CD4-positive, alpha-beta T cell (primary cell): Measurements from ENCODE around the gene LENG1. TPM values are rescaled to one million over a fixed set of nuclear protein-coding genes. Genes with fewer than 3 reads are reported as not detected.

Experiments
- ATAC-seq: fragments of 200-7000 bp; cut with Tn5 transposase; one replicate; pipeline ENCODE4 v1.10.0; 2022; ENCODE audit warnings: mild to moderate bottlenecking; ENCODE audit not compliant: poor library complexity
- CTCF ChIA-PET: fragments of 350-600 bp; sonication (Branson Sonifier 250); formaldehyde crosslinking; loops from one replicate; lab custom pipeline; 2021; ENCODE audit warnings: antibody characterized with exemption, inconsistent platforms; lab: Charles Lee
- POLR2A ChIA-PET: fragments of 350-600 bp; sonication (Branson Sonifier 250); formaldehyde crosslinking; loops from one replicate; lab custom pipeline; 2021; ENCODE audit warnings: antibody characterized with exemption, inconsistent platforms; lab: Charles Lee
- DNase-seq, 14 experiments: peaks; one replicate each; pipeline ENCODE4 v3.0.0-alpha.2; 2013 to 2020; ENCODE audit warnings: mixed read lengths in 2 of 14
- H3K27ac ChIP-seq, 2 donors: one replicate each; pipeline versions ENCODE4 v1.5.1 to v1.7.0; 2013; ENCODE audit warnings: low read length in 2 of 2, low read depth in 1 of 2, mild to moderate bottlenecking in 1 of 2
- H3K27me3 ChIP-seq, 2 experiments: 1 replicate in 1 of 2; 2 replicates in 1 of 2; pipeline versions ENCODE4 v1.6.1 to v1.7.0; 2013; ENCODE audit warnings: low read length in 2 of 2, control low read depth in 1 of 2, mild to moderate bottlenecking in 1 of 2, moderate library complexity in 1 of 2; ENCODE audit not compliant: insufficient read depth in 2 of 2, control insufficient read depth in 1 of 2
- H3K36me3 ChIP-seq: one replicate; pipeline ENCODE4 v1.6.1; 2013; ENCODE audit warnings: low read length, control low read depth; ENCODE audit not compliant: insufficient read depth
- H3K4me1 ChIP-seq: one replicate; pipeline ENCODE4 v1.6.1; 2013; ENCODE audit warnings: low read length, control low read depth; ENCODE audit not compliant: insufficient read depth
- H3K4me3 ChIP-seq: one replicate; pipeline ENCODE4 v1.5.1; 2013; ENCODE audit warnings: mild to moderate bottlenecking, low read length, moderate library complexity
- H3K9me3 ChIP-seq, 2 experiments: 1 replicate in 1 of 2; 2 replicates in 1 of 2; pipeline versions ENCODE4 v1.6.1 to v1.7.0; 2013; ENCODE audit warnings: low read length in 2 of 2, mild to moderate bottlenecking in 2 of 2, control low read depth in 1 of 2, moderate library complexity in 1 of 2; ENCODE audit not compliant: control insufficient read depth in 1 of 2, insufficient read depth in 1 of 2
- H3K27ac Mint-ChIP-seq: one replicate; pipeline ENCODE4 v1.8.0; 2020; ENCODE audit warnings: mixed read lengths
- H3K27me3 Mint-ChIP-seq: one replicate; pipeline ENCODE4 v1.8.0; 2021; ENCODE audit warnings: mixed read lengths
- H3K36me3 Mint-ChIP-seq: one replicate; pipeline ENCODE4 v1.8.0; 2021; ENCODE audit warnings: low read depth, mixed read lengths
- H3K4me1 Mint-ChIP-seq: one replicate; pipeline ENCODE4 v1.8.0; 2021; ENCODE audit warnings: low read depth, mixed read lengths
- H3K4me3 Mint-ChIP-seq: one replicate; pipeline ENCODE4 v1.8.0; 2020; ENCODE audit warnings: mild to moderate bottlenecking, mixed read lengths
- H3K9me3 Mint-ChIP-seq: one replicate; pipeline ENCODE4 v1.8.0; 2020; ENCODE audit warnings: mixed read lengths
- intact Hi-C, 2 experiments: fragments of 100-400 bp; cut with DNase I in 1 of 2; cut with micrococcal nuclease in 1 of 2; formaldehyde crosslinking; loops; one replicate each; pipeline versions ENCODE4 v1.15.1 to v1.9.0; 2023 to 2025; cut with DNase I, micrococcal nuclease
- total RNA-seq, 174 experiments: library from RNA in 2 of 174; stranded (reverse) in 2 of 174; gene quantifications; one replicate each; pipeline ENCODE4 v1.2.3 and lab custom pipeline; 2021 to 2026
- TF ChIP-seq, protein P1 (sequence below): fragments of 200-600 bp; IDR thresholded peaks from one replicate; pipeline ENCODE4 v1.8.0; 2022; ENCODE audit warnings: antibody characterized with exemption, mild to moderate bottlenecking

LENG1 gene
- total RNA-seq, 2 experiments from 2014 or later = 14.4 to 16.0 TPM

DNA sequence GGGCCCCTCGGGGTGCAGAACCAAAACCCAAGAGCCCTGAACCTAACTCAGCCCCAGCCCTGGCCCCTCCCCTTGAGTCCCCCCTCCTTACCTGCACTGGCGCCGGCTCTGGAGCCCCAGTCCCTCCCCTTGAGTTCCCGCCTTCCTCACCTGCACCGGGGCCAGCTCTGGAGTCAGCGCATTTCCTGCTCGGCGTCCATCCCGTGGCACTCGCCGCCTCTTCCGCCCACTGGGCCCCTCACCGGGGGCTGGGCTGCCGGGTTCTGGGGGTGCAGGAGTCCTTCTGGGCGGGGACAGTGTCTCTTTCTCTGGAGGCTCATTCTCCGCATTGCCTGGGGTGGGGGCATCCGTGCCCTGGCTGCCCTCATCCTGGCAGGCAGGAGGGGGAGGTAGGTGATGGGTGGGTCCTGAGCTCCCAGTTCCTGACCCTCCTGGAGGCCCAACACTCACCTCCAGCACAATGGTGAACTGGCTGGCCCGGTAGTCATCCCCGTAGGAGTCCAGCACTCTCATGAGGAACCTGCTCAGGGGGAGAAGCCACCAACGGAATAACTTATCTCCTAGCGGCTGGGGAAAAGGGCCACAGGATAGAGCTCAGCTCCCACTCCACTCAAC lies 51.5 kb downstream of the LENG1 start:
- DNase-seq (peak in 1 of 14 experiments; percentile 17), ATAC-seq (no peak)
- intact Hi-C loops = loop anchor here in 1 of 2 experiments (10.0 kb wide), 2 partner anchors 243 to 583 kb away; partner anchors contain the start of gene MYADM
- ChIA-PET POLR2A (no interaction called here), CTCF (no interaction called here)
- Mint-ChIP-seq H3K4me1 (peaks cover 9% of the 10 kb centered on the region), H3K9me3 (no peaks in the 10 kb centered on the region), H3K27ac (no peak overlapping the region), H3K27me3 (no peaks in the 10 kb centered on the region), H3K4me3 (peak overlapping the region; percentile 10), H3K36me3 (peaks cover 49% of the 10 kb centered on the region)
- Histone ChIP-seq H3K4me1 (peaks cover 18% of the 10 kb centered on the region), H3K9me3 (no peaks in the 10 kb centered on the region), H3K36me3 (peaks cover 51% of the 10 kb centered on the region), H3K4me3 (no peak overlapping the region), H3K27me3 (no peaks in the 10 kb centered on the region), H3K27ac (no peak overlapping the region)
- TF ChIP-seq, protein P1, sequence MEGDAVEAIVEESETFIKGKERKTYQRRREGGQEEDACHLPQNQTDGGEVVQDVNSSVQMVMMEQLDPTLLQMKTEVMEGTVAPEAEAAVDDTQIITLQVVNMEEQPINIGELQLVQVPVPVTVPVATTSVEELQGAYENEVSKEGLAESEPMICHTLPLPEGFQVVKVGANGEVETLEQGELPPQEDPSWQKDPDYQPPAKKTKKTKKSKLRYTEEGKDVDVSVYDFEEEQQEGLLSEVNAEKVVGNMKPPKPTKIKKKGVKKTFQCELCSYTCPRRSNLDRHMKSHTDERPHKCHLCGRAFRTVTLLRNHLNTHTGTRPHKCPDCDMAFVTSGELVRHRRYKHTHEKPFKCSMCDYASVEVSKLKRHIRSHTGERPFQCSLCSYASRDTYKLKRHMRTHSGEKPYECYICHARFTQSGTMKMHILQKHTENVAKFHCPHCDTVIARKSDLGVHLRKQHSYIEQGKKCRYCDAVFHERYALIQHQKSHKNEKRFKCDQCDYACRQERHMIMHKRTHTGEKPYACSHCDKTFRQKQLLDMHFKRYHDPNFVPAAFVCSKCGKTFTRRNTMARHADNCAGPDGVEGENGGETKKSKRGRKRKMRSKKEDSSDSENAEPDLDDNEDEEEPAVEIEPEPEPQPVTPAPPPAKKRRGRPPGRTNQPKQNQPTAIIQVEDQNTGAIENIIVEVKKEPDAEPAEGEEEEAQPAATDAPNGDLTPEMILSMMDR = no peak

DNA sequence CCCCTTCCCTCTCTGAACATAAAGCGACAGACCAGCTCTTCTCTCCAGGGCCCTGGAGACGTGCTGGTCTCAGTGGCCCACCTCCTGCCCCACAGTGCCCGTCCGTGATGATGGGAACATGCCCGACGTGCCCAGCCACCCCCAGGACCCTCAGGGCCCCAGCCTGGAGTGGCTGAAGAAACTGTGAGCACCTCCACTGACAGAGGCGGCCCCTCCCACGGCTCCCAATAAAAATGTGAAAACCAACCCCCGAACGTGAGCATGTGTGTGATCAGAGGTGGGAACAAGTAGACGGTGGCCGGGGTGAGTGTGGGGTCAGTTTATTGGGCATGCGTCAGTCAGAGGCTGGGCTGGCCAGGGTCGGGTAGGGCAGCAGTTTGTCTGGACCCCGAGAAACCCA lies 52.8 kb downstream of the LENG1 start:
- TF ChIP-seq, protein P1 = no peak
- Histone ChIP-seq H3K4me1 (peaks cover 24% of the 10 kb centered on the region), H3K4me3 (no peak overlapping the region), H3K27ac (no peak overlapping the region), H3K9me3 (no peaks in the 10 kb centered on the region), H3K36me3 (peaks cover 51% of the 10 kb centered on the region), H3K27me3 (no peaks in the 10 kb centered on the region)
- ATAC-seq (no peak), DNase-seq (peak in 1 of 14 experiments; percentile 13)
- Mint-ChIP-seq H3K27me3 (no peaks in the 10 kb centered on the region), H3K27ac (no peak overlapping the region), H3K36me3 (peaks cover 54% of the 10 kb centered on the region), H3K4me1 (peaks cover 17% of the 10 kb centered on the region), H3K4me3 (no peak overlapping the region), H3K9me3 (no peaks in the 10 kb centered on the region)
- intact Hi-C loops = loop anchor here in 1 of 2 experiments (10.0 kb wide), 2 partner anchors 242 to 582 kb away; partner anchors contain the start of gene MYADM
- POLR2A ChIA-PET = no interaction called here
- CTCF ChIA-PET = no interaction called here

DNA sequence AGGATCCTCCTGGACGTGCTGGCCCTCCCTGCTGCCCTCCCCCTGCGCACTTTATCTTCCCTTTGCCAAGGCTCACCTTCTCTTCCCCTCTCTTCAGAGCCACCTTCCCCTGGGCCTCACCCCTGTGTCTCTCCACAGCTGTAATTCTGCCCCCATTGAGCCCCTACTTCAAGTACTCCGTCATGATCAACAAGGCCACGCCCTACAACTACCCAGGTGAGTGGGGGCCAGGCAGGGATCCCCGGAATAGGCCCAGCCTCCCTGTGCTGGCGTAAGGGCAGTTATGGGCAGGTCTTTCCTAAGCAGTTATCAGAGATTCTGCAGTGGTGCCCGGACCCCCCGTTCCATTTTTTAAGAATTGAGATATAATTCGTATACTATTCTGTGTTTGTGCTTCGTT lies 53.7 kb downstream of the LENG1 start:
- no peak overlapping the region for H3K27ac Mint-ChIP-seq
- POLR2A ChIA-PET = interaction anchor here (1.0 kb wide), 1 partner anchor 84 kb away, joined by 3 read pairs; the partner anchor contains the start of gene MBOAT7

More for the DNA sequence above, 53.7 kb downstream of the LENG1 start:
- Histone ChIP-seq H3K27me3 (no peaks in the 10 kb centered on the region), H3K4me1 (peaks cover 24% of the 10 kb centered on the region), H3K27ac (no peak overlapping the region), H3K36me3 (peaks cover 48% of the 10 kb centered on the region), H3K9me3 (no peaks in the 10 kb centered on the region), H3K4me3 (no peak overlapping the region)
- Mint-ChIP-seq H3K36me3 (peaks cover 51% of the 10 kb centered on the region), H3K4me3 (peak overlapping the region; percentile 20), H3K9me3 (no peaks in the 10 kb centered on the region), H3K4me1 (peaks cover 23% of the 10 kb centered on the region), H3K27me3 (no peaks in the 10 kb centered on the region)
- CTCF ChIA-PET = no interaction called here
- no peak for ATAC-seq
- TF ChIP-seq, protein P1 = no peak
- peak in 2 of 14 experiments; percentile 12 to 16 for DNase-seq
- intact Hi-C loops = loop anchor here in 1 of 2 experiments (10.0 kb wide), 2 partner anchors 241 to 581 kb away; partner anchors contain the start of gene MYADM

Other genes starting within 250 kb of the LENG1 start
- gene CACNG8, start 196.8 kb downstream of the LENG1 start, total RNA-seq = not detected
- gene CACNG6, start 168.1 kb downstream of the LENG1 start, total RNA-seq = not detected
- not detected for gene VSTM1, start 95.8 kb downstream of the LENG1 start, total RNA-seq
- not detected for gene TARM1, start 78.4 kb downstream of the LENG1 start, total RNA-seq
- under 1 TPM; 0.41 to 0.42 TPM for gene OSCAR, start 58.9 kb downstream of the LENG1 start, total RNA-seq
- 10 to 100 TPM; 63.0 to 63.5 TPM for gene NDUFA3, start 56.9 kb downstream of the LENG1 start, total RNA-seq
- 10 to 100 TPM; 10.1 to 11.2 TPM for gene TFPT, start 44.1 kb downstream of the LENG1 start, total RNA-seq
- gene PRPF31, start 44.0 kb downstream of the LENG1 start, total RNA-seq = 10 to 100 TPM; 52.9 to 55.9 TPM
- gene CNOT3, start 22.0 kb downstream of the LENG1 start, total RNA-seq = 10 to 100 TPM; 26.7 to 28.7 TPM
- gene TMC4, start 13.4 kb upstream of the LENG1 start, total RNA-seq = 1 to 10 TPM in 1 of 2 experiments, under 1 TPM in 1; 0.84 to 1.5 TPM
- 10 to 100 TPM; 13.7 to 18.0 TPM for gene MBOAT7, start 29.9 kb upstream of the LENG1 start, total RNA-seq
- 1 to 10 TPM; 8.4 to 8.6 TPM for gene TSEN34, start 31.6 kb upstream of the LENG1 start, total RNA-seq
- gene RPS9, start 41.1 kb upstream of the LENG1 start, total RNA-seq = 1,000 to 10,000 TPM; 2,017 to 2,050 TPM
- 1 to 10 TPM; 1.1 to 1.3 TPM for gene LILRB3, start 63.3 kb upstream of the LENG1 start, total RNA-seq
- gene LILRA6, start 83.1 kb upstream of the LENG1 start, total RNA-seq = under 1 TPM in 1 of 2 experiments, not detected in 1; 0.60 TPM
- not detected for gene LILRB5, start 97.6 kb upstream of the LENG1 start, total RNA-seq
- 1 to 10 TPM; 1.3 to 1.5 TPM for gene LILRB2, start 121.4 kb upstream of the LENG1 start, total RNA-seq
- 1 to 10 TPM; 1.5 TPM for gene LILRA5, start 153.4 kb upstream of the LENG1 start, total RNA-seq
- gene LILRA4, start 179.4 kb upstream of the LENG1 start, total RNA-seq = under 1 TPM; 0.47 to 0.52 TPM
- gene LAIR1, start 205.2 kb upstream of the LENG1 start, total RNA-seq = 10 to 100 TPM; 12.3 to 14.4 TPM